NCI-H1436 treated with DMSO at 0.1 percent for 48 hours (cell line): Measurements from ENCODE around the gene PXK.

Experiments used
- DNase-seq: peaks from one replicate; lab custom pipeline; 2025; lab: John Stamatoyannopoulos, UW

PXK gene

DNA sequence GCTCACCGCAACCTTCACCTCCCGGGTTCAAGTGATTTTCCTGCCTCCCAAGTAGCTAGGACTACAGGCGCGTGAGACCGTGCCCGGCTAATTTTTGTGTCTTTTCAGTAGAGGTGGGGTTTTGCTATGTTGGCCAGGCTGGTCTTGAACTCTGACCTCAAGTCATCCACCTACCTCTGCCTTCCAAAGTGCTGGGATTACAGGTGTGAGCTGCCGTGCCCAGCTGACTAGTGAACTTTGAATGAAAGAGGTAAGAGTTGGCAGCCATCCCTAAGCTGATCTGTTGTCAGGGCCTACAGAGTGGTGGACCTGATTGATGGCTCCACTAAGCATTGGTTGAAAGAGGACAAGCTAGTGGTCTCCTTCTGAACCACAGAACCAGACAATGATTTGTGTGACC is 15.3 kb downstream of the PXK start:
- no peak for DNase-seq

DNA sequence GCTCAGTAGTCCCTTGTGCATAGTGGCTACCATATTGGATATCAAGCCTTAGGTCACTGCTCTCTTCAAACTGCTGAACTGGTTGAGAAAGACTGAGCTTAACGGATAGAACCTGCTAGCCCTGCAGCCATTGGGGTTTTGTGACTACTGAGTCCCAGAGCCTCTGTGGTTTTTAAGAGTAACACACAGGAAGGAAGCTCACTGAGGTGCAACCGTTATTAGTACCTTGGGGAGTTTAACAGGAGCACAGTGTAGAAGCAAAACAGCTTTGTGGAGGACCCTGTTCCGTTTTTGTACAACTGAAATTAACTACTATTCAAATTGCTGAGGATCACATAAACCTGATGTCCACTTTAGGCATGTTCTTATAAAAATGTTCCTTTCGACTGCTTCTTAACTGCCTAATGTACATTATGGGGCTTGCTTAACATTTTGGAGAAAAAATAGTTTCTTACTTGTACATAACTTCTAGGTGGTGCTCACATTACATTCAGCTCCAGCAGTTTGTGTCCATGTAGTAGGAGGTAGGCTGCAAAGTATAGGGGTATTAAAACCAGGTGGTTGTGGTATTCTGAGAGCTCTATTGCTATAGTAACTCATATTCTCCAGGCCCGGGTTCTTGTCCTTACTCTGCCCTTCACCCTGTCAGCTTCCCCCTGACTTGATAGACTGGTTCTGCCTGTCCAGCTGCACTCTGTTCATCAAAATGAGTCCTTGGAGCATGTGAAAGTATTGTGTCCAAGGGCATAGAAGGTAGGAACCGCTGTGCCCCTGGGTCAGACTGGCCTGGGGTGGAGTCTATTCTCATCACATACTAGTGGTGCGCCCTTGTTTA is 17.3 kb downstream of the PXK start:
- DNase-seq = no peak

DNA sequence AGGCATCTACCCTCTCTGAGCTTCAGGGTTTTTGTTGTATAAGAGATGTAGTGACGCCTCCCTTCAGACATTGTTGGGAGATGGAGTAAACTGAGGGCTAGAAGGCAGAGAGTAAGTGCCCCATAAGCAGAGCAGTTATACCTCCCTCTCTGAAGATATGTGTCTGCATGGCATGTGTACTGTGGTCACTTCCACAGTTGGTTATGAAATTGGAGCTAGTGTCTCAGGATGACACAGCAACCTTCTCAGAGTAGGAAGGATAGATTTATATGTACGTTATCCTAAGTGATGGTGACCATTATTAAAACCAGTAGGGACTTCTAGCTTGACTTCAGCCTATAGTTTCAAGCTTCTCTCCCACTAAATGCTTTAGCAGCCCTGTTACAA is 17.9 kb downstream of the PXK start:
- no peak for DNase-seq

DNA sequence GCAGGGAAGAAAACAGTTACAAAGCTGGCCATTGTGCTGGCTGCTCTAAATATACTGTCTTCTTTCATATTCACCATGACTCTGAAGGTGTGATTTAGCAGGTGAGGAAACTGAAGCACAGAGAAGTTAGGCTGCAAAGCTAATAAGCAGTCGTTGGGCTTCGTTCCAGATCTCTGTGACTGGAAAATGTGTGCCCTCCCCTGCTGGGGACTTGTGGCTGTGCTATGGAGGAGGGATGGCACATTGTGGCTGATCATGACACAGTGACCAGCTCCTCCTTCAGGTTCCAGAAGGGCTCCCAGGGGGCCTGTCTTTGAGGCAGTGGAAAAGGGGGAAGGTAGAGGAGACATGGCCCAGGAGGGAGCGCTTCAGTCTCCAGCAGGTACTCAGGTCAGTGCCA is 19.2 kb downstream of the PXK start:
- no peak for DNase-seq

DNA sequence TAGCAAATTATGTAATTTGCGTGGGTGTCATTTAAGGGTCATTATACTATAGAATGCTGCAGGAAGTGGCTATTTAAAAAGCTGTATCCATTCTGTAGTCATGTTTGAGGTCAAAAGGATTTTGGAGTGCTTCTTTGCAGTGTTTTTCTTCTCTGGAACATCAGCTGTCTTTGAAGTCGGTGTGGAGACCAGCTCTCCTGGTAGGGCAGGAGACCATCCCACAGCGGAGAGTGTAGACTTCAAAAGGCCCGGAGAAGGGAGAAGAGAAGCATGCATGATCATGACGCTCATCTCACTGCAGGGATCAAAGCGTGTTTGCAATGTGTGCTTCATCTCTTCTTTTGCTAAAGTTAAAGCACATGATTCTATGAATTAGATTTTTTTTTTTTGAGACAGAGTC is 19.9 kb downstream of the PXK start:
- DNase-seq = no peak

DNA sequence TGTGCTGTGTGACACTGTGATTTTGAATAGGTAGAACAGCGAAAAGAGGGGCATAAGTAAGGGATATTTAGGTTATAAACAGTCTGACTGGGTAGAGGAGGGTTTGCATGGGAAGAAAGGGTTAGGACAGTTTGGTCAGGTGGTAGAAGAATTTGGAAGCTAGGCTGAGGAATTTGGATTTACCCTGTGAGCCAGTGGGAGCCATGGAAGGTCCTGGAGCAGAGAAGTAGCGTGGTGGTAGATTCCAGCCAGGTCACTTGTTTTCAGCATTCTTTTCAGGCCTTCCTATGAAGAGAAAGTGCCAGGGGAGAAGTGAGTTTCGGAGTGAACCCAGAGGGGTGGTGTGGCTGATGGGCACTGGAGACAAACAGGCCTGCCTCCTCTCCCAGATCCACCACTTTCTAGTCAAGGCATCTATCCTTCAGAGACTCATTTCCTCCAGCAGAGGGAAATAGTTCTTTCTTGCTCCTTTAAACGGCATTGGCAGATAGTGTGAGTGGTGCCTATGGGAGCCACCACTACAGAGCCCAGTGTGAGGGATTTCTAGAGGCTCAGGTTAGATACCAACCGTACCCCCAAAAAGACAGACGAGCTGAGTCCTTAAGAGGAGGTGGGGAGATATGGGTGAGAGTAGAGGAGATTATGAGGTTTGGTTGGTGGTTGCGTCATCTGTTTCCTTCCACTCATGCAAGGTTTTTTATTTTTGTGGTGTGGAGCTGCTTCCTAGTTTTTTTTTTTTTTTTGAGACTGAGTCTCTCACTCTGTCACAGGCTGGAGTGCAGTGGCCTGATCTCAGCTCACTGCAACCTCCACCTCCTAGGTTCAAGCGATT is 21.2 kb downstream of the PXK start:
- no peak for DNase-seq

DNA sequence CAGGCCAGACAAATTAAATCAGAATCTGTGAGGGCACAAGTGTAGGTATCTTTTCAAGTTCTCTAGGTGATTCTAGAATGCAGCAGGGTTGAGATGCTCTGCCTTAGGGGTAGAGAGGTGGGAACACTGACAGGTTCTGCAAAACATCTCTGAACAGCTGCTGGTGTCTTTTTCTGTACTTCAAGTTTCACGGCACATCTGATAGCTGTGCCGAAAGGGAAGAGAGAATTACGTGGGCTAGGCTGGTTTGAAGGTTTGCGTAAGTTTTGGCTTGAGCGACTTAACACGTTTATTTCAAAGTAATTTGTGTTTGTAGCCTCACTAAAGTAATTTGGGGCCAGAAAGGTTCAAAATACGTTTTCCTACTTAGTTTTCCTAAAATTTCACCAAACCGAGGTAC is 22.5 kb downstream of the PXK start:
- DNase-seq = no peak

DNA sequence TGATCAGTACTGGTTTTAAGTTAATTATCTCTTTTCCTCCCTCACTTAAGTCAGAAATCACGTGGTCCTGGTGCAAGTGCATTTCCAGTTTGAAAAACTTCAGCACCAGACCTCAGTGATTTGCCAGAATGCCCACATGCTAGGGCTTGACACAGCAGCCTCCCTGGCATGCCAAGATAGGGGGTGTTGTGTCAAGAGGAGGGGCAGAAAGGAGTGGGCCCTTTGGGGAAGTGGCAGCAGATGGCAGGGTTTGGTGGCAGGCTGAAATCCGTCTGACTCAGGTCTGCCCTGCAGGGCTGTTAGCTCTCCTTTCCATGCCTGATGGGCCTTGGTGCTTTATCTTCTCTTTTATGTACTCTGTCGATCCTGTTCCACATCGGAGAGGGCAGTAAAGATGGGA is 23.4 kb downstream of the PXK start:
- DNase-seq = no peak

DNA sequence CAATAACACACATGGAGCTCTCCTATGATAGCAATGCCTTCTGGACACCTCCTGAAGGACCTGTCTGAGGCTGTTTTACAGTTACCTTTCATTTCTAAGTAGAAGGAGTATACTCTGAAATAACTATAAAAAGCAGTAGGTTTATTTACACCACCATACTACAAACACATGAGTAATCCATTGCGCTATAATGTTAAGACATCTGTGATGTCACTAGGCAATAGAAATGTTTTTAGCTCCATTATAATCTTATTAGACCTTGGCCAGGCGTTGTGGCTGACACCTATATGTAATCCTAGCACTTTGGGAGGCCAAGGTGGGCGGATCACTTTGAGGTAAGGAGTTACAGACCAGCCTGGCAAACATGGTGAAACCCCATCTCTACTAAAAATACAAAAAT is 24.7 kb downstream of the PXK start:
- no peak for DNase-seq

DNA sequence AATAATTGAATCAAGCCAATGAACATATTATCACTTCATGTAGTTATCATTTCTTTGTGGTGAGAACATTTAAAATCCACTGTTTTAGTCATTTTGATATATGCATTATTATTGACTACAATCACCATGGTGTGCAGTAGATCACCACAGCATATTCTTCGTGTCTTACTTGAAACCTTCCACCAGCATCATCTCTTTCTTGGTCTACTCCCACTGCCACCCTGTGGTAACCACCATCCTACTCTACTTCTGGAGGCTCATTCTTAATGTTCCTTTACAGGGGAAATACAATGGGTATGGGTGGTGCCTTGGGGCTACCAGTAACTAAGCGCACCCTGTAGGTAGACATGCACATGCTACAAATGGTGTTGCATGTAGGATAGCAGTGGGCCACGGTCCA is 25.4 kb downstream of the PXK start:
- no peak for DNase-seq

DNA sequence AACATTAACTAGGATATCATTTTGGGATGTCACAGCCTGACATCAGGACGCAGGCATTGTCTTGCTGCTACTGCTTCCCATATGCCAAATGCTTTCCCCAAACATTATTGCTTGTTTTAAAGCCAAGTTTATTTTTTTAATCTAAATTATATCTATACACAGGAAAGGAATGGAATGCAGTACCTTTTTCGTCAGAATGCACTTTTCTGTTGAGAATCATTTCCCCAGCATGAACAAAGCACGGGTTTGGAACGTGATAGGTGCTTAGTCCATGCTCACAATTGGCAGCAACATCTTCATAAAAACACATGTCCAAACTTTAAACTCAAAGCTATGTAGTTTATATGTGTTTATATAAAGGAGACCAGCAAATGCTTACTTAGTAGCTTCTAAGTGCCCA is 26.1 kb downstream of the PXK start:
- DNase-seq = no peak

DNA sequence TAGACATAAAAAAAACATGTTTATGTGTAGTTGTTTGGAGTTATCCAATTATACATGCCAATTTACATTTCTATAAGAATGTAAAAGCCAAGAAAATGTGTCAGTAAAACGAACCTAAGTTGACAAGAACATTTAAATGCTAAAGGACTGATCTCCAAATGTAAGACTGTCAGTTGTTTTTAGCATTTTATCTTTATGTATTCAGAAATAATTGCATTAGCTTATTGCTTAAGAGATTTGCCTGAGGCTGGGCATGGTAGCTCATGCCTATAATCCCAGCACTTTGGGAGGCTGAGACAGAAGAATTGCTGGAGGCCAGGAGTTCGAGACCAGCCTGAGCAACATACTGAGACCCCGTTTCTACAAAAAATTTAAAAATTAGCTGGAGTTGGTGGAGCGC is 26.9 kb downstream of the PXK start:
- no peak for DNase-seq

DNA sequence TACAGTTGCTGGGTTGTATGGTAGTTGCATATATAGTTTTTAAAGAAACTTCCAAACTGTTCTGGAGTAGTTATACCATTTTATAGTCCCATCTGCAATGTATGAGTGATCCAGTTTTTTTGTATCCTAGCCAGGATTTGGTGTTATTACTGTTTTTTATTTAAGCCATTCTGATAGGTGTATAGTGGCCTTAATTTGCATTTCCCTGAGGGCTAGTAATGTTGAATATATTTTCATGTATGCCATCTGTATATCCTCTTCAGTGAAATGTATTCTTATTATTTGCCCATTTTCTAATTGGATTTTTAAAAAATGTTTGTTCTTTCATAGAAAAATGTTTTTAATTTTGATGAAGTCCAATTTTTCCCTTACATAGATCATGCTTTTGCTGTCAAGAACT is 29.2 kb downstream of the PXK start:
- no peak for DNase-seq

DNA sequence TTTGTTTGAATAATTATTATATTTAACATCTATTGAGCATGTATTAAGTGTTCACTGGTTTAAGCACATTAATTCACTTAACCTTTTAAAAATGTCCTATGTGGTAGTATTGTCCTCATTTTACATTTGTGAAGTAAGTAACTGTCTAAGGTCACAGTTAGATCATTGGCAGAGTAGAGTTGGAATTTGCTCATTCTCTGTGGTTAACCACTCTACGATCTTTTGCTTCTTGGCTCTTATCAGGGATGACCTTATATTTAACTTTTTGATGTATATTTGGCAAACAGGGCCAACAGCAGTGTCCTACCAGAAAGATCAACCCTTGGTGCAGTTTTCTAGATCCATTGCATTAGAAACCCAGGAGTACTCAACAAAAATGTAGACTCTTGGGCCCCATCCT is 34.0 kb downstream of the PXK start:
- no peak for DNase-seq

DNA sequence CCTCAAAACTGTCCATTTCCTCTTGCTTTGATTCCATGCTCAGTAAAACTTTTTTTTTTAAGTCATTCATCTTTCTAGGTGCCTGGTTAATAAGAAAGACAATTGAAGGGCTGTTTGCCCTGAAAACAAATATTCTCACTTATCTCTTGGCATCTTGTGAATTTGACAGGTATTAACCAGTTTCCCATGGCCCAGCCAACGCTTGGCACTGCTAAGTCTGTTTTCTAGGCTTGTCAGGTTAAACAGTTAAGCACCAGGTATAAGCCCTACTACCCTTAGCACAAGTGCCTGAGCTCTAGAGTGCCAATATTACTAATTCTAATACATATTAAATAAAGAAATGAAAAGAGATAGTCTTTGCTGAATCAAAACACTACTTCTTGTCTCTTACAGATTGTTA is 36.3 kb downstream of the PXK start:
- DNase-seq = no peak

DNA sequence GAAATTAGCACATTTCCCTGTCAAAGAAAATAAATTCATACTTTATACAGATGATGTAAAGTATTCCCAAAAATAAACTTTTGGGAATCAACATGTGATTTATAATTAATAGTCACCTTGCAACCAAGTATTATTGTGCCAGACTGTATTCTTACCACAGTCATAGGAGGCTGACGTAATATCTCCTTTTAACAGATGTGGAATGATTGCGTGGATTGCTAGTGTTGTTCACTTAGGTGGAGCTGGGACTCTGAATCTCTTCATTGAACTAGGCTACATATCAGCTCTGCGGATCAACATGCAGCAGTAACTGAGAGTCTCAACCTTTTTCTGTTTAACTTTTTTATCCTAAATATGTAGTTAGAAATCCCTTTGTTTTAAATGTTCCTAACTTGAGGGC is 37.2 kb downstream of the PXK start:
- no peak for DNase-seq

DNA sequence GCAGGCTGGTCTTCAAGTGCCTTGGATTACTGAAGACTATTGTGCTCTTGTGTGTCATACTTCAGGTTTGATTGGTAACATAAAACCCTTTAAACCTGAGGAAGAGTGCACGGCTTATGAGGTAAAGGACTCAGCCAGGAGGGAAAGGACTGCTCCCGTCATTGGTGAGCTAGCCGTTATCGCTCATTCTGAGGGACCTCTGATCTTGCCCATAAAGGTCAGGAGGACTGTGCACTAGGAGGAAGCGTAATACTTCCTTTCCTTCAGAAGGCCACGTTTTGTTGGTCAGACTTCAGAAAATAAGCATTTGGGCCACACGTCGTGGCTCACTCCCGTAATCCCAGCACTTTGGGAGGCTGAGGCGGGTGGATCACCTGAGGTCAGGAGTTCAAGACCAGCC is 37.7 kb downstream of the PXK start:
- no peak for DNase-seq

DNA sequence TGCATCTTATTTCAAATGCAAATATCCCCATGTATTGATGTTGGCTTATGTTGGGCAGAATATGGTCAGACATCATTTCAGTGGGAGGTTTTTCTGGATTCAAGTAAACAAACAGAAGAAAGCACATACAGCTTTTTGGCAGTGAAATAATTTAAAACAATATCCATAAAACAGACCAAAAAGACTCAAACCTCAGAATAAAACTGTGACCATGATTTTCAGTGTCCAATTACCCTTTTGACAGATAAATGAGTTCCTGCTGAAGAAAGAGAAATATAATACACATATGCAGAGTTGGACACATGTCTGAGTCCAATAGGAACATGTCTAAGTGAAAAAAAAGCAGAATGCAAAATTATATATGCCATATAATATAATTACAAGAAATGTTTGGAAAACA is 39.1 kb downstream of the PXK start:
- DNase-seq = no peak

DNA sequence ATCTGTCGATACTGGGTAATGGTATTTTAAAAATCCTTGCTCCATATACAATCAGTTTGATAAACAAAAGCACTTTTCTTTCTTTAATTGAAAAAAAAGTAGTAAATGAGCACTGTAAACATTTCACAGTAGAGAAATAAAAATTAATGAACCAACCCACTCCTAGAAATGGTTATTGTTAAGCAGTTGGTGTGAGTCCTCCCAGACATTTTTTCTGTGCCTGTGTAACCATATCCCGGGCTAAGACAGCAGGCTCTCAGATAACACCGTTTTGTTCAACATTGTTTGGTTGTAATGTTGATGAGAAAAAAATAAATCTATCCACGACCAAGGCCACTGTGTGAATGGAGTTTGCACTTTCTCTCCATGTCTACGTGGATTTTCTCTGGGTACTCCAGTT is 42.6 kb downstream of the PXK start:
- no peak for DNase-seq

DNA sequence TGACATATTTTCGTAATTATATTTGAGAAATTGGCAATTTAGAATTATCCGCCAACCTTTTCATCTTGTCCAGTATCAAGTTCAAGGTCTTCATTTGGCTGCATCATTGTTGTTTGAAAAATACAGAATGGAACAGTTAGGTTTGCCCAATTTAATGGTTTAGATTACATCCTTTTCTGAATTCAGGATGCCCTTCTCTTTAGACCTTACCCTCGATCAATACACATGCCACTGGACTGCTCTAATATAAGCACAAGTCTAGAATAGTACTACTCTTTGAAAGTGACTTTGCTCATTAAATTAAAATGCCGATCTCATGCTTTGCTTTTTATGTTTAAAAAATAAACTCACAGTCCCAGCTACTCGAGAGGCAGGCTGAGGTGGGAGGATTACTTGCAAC is 44.5 kb downstream of the PXK start:
- DNase-seq = no peak

DNA sequence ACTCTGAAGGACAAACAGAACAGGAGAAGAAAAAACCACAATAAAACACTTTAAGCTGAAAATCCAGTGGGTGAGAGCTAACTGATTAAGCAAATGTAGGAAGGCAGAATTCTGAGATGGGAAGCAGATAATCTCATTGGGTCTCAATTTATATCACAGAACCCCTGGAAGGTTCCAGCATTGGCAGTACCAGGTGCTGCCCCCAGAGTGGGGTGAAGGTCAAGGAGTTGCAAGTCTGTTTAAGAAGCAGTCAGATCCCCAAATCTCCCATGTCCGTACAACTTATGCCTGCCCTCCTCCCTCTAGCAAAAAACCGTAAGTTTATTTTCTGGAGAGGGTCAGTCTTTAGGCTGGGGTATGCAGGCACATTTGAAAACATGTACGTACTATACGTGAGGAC is 45.1 kb downstream of the PXK start:
- no peak for DNase-seq

DNA sequence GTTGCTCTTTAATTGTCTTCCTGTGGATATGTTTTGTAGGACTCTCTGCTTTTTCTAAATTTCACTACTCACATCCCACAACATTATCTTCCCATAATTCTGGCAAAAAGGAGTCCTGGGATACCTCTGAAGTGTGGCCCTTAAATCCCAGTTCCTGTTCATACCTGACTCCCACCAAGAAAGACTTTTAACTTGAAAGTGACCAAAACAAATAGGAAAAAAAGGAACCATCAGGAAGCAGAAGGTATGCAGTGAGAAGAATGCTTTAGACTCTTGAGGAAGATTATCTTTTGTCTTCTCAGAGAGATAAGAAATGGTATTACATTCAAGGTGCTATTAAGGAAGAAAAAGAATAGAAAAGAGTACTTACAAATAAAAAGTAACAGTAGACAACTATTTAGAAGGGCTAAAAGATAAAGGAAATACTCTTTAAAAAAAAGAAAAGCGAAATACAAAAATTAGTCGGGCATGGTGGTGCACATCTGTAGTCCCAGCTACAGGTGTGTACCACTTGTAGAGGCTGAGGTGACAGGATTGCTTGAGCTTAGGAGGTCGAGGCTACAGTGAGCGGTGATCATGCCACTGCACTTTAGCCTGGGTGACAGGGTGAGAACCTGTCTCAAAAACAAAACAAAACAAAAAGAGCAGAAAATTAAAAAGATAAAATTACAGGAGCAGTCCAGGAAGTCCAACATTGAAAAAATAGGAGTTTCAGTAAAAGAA is 46.8 kb downstream of the PXK start:
- no peak for DNase-seq

DNA sequence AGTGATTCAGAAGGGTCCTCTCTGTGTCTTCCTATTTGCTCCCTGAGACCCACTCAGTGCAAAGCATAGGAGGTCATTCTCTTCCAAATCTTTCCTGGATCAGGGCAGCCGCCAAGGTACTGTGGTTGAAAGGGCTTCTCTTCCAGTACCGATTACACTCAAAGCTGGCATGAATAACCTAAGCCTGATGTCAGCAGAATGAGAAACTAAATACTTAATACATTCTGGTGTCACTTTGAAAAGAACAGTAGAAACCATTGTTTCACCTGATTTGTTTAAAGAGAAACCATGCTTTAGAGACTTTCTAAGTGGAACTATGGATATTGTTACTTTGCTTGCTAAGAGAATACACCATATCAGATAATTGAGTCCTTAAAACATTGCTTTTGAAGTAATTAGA is 50.8 kb downstream of the PXK start:
- DNase-seq = no peak
